ENCODE measurements around the gene GPR146.

GRCh38 chr7:1100386-1100785, 56.0 kb downstream of the GPR146 start:
- TF ChIP-seq EZH2 (IDR thresholded peaks at IDR 0.05), result no peak
- TF ChIP-seq, protein P1, sequence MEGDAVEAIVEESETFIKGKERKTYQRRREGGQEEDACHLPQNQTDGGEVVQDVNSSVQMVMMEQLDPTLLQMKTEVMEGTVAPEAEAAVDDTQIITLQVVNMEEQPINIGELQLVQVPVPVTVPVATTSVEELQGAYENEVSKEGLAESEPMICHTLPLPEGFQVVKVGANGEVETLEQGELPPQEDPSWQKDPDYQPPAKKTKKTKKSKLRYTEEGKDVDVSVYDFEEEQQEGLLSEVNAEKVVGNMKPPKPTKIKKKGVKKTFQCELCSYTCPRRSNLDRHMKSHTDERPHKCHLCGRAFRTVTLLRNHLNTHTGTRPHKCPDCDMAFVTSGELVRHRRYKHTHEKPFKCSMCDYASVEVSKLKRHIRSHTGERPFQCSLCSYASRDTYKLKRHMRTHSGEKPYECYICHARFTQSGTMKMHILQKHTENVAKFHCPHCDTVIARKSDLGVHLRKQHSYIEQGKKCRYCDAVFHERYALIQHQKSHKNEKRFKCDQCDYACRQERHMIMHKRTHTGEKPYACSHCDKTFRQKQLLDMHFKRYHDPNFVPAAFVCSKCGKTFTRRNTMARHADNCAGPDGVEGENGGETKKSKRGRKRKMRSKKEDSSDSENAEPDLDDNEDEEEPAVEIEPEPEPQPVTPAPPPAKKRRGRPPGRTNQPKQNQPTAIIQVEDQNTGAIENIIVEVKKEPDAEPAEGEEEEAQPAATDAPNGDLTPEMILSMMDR (IDR thresholded peaks at IDR 0.05), result no peak

Data from neural progenitor cell (in vitro differentiated cells).